Mammary epithelial cell (primary cell): ENCODE results near the gene PLET1.

Experiments used
- CTCF ChIP-seq, 2 donors: IDR thresholded peaks in 1 of 2; conservative IDR thresholded peaks in 1 of 2; 2 replicates each; pipeline ENCODE4 v1.5.1; 2011 to 2012; ENCODE audit warnings: inconsistent platforms in 2 of 2, low read length in 2 of 2, mild to moderate bottlenecking in 2 of 2, control low read depth in 1 of 2, low read depth in 1 of 2; ENCODE audit not compliant: insufficient read depth in 1 of 2; ENCODE audit errors: extremely low read depth in 1 of 2
- EZH2 ChIP-seq: IDR thresholded peaks from 2 replicates; pipeline ENCODE4 v1.6.1; 2012; ENCODE audit warnings: low read length, inconsistent platforms, borderline replicate concordance

GRCh38 chr11:112291191-112291590 is 30.5 kb upstream of the PLET1 start:
- TF ChIP-seq CTCF (conservative IDR thresholded peaks at IDR 0.05 in 1 of 2, IDR thresholded peaks at IDR 0.05 in 1 of 2; ENCODE audit: extremely low read depth in 1 of 2, insufficient read depth in 1 of 2, low read depth in 1 of 2, low read length in 2 of 2), result no peak
- no peak for TF ChIP-seq EZH2
